MCF 10A (cell line): Measurements from ENCODE around the gene ACSL3. TPM values are rescaled to one million over a fixed set of nuclear protein-coding genes. Genes with fewer than 3 reads are reported as not detected.

Experiments
- BruUV-seq: library from RNA; stranded (reverse); fragments of 400-500 nt; replicated peaks from 2 replicates; lab custom pipeline; 2021; lab: Mats Ljungman, UMichigan
- CTCF ChIA-PET: fragments of 300-600 bp; sonication (Branson Sonifier 250); formaldehyde crosslinking; extraction: SDS; loops from one replicate; lab custom pipeline; 2021; ENCODE audit warnings: antibody characterized with exemption, inconsistent platforms; lab: Yijun Ruan, JAX
- POLR2A ChIA-PET: fragments of 300-600, 350-650 bp; sonication (Branson Sonifier 250); formaldehyde crosslinking; extraction: SDS; loops from one replicate; lab custom pipeline; 2020; ENCODE audit warnings: antibody characterized with exemption, inconsistent platforms; lab: Yijun Ruan, JAX
- DNase-seq: peaks from one replicate; pipeline ENCODE4 v3.0.0-alpha.2; 2018; ENCODE audit not compliant: unreplicated experiment
- H3K27ac Mint-ChIP-seq: one replicate; pipeline ENCODE4 v1.8.0; 2022; ENCODE audit warnings: mild to moderate bottlenecking, low read depth, mixed read lengths; ENCODE audit not compliant: unreplicated experiment
- H3K27me3 Mint-ChIP-seq: one replicate; pipeline ENCODE4 v1.8.0; 2022; ENCODE audit warnings: mixed read lengths; ENCODE audit not compliant: insufficient read depth, unreplicated experiment
- H3K36me3 Mint-ChIP-seq: one replicate; pipeline ENCODE4 v1.8.0; 2022; ENCODE audit warnings: mild to moderate bottlenecking, moderate library complexity, mixed read lengths; ENCODE audit not compliant: insufficient read depth, unreplicated experiment
- H3K4me1 Mint-ChIP-seq: one replicate; pipeline ENCODE4 v1.8.0; 2022; ENCODE audit warnings: mixed read lengths; ENCODE audit not compliant: insufficient read depth, unreplicated experiment
- H3K4me3 Mint-ChIP-seq: one replicate; pipeline ENCODE4 v1.8.0; 2022; ENCODE audit warnings: mild to moderate bottlenecking, moderate library complexity, mixed read lengths; ENCODE audit not compliant: unreplicated experiment
- H3K9me3 Mint-ChIP-seq: one replicate; pipeline ENCODE4 v1.8.0; 2022; ENCODE audit warnings: mixed read lengths; ENCODE audit not compliant: unreplicated experiment
- CTCF ChIP-seq: fragments of 200-600 bp; IDR thresholded peaks from one replicate; pipeline ENCODE4 v1.8.0; 2022; ENCODE audit warnings: antibody characterized with exemption, mild to moderate bottlenecking; ENCODE audit not compliant: unreplicated experiment
- intact Hi-C: fragments of 100-400 bp; cut with micrococcal nuclease; formaldehyde crosslinking; loops from 2 replicates; pipeline ENCODE4 v1.14.1; 2022
- total RNA-seq: library from RNA; stranded (reverse); gene quantifications from 2 replicates; pipeline ENCODE4 v1.2.3, GENCODE V29; 2022

Gene ACSL3
- total RNA-seq, 1 experiment from 2014 or later = 183 TPM

- DNase-seq = no peak
- no TSS peak for BruUV-seq
- Mint-ChIP-seq H3K27ac (no peak overlapping the region), H3K9me3 (no peaks in the 10 kb centered on the region), H3K36me3 (peaks cover 64% of the 10 kb centered on the region), H3K4me1 (peaks cover 7% of the 10 kb centered on the region), H3K4me3 (no peak overlapping the region), H3K27me3 (no peaks in the 10 kb centered on the region)
- POLR2A ChIA-PET = interaction anchor here (0.6 to 1.3 kb wide), 4 partner anchors 9 to 334 kb away, joined by 3 to 4 read pairs (median 4); no protein-coding TSS in a partner anchor
- no peak for TF ChIP-seq CTCF
- CTCF ChIA-PET = interaction anchor here (0.6 to 3.9 kb wide), 15 partner anchors 8 to 858 kb away, joined by 3 to 16 read pairs (median 6); no protein-coding TSS in a partner anchor
- intact Hi-C loops = loop anchor here (1.0 kb wide), 1 partner anchor 250 kb away; no protein-coding TSS in a partner anchor
These were observed 79.1 kb downstream of the ACSL3 start for GRCh38 chr2:222939979-222940378.

- intact Hi-C loops = no loop called here
- CTCF ChIA-PET = interaction anchor here (3.9 kb wide), 1 partner anchor 252 kb away, joined by 16 read pairs; no protein-coding TSS in a partner anchor
- Mint-ChIP-seq H3K36me3 (peaks cover 48% of the 10 kb centered on the region), H3K27ac (no peak overlapping the region), H3K9me3 (no peaks in the 10 kb centered on the region), H3K4me3 (no peak overlapping the region), H3K27me3 (no peaks in the 10 kb centered on the region), H3K4me1 (peaks cover 7% of the 10 kb centered on the region)
- BruUV-seq = TSS peak; percentile 62
- no peak for TF ChIP-seq CTCF
- DNase-seq = no peak
- POLR2A ChIA-PET = no interaction called here
These were observed 80.7 kb downstream of the ACSL3 start for GRCh38 chr2:222941510-222942032.

GRCh38 chr2:222942561-222942960, 81.7 kb downstream of the ACSL3 start:
- H3K9me3 Mint-ChIP-seq = no peaks in the 10 kb centered on the region
- CTCF ChIA-PET = no interaction called here
- no peak for TF ChIP-seq CTCF
- H3K4me1 Mint-ChIP-seq = peaks cover 7% of the 10 kb centered on the region
- BruUV-seq = no TSS peak
- no peak overlapping the region for H3K4me3 Mint-ChIP-seq
- peaks cover 38% of the 10 kb centered on the region for H3K36me3 Mint-ChIP-seq
- no peak overlapping the region for H3K27ac Mint-ChIP-seq
- no peak for DNase-seq
- POLR2A ChIA-PET = no interaction called here
- intact Hi-C loops = no loop called here
- no peaks in the 10 kb centered on the region for H3K27me3 Mint-ChIP-seq

GRCh38 chr2:222942977-222943376, 82.1 kb downstream of the ACSL3 start:
- ChIA-PET CTCF (no interaction called here), POLR2A (no interaction called here)
- Mint-ChIP-seq H3K27me3 (no peaks in the 10 kb centered on the region), H3K9me3 (no peaks in the 10 kb centered on the region), H3K4me3 (no peak overlapping the region), H3K36me3 (peaks cover 34% of the 10 kb centered on the region), H3K4me1 (peaks cover 7% of the 10 kb centered on the region), H3K27ac (no peak overlapping the region)
- no peak for DNase-seq
- no TSS peak for BruUV-seq
- intact Hi-C loops = no loop called here
- no peak for TF ChIP-seq CTCF
